GM23338 (cell line): ENCODE data around the gene DCAF4. TPM values are rescaled to one million over a fixed set of nuclear protein-coding genes. Genes with fewer than 3 reads are reported as not detected.

Source experiments
- CREB1 ChIP-seq: fragments of 250-450 bp; sonication (Bioruptor Pico); IDR thresholded peaks from 2 replicates; pipeline ENCODE4 v1.5.0; 2020; ENCODE audit warnings: low read depth, mild to moderate bottlenecking, moderate library complexity
- CTCF ChIP-seq, 2 experiments: fragments of 200-600 bp in 1 of 2; sonication (generic) in 1 of 2; conservative IDR thresholded peaks; 2 replicates each; pipeline versions ENCODE4 v1.5.1 to v1.6.1; 2016 to 2017; ENCODE audit warnings: antibody characterized with exemption in 2 of 2, low read depth in 2 of 2, mild to moderate bottlenecking in 2 of 2, moderate library complexity in 1 of 2
- JUNB ChIP-seq: IDR thresholded peaks from one replicate; pipeline ENCODE4 v1.6.1; 2016; ENCODE audit warnings: antibody characterized with exemption; ENCODE audit not compliant: unreplicated experiment
- NANOG ChIP-seq: IDR thresholded peaks from 2 replicates; pipeline ENCODE4 v1.6.1; 2016; ENCODE audit warnings: antibody characterized with exemption, borderline replicate concordance
- POLR2AphosphoS5 ChIP-seq: IDR thresholded peaks from 2 replicates; pipeline ENCODE4 v1.6.1; 2016; ENCODE audit warnings: antibody characterized with exemption, low read depth
- polyA plus RNA-seq: library from polyadenylated mRNA; unstranded; fragments of >200 nt; fragmentation: Nextera tagmentation; extraction: Ambion mirVana; gene quantifications from 2 replicates; pipeline ENCODE4 v1.2.1, GENCODE V29; 2016
- total RNA-seq: library from RNA; depleted of rRNA; stranded (reverse); fragments of >200 nt; shearing (Covaris generic); gene quantifications from 2 replicates; pipeline ENCODE4 v1.2.3, GENCODE V29; 2014; rRNA removed
- TF ChIP-seq, protein P1 (sequence below): IDR thresholded peaks from 2 replicates; pipeline ENCODE4 v1.6.1; 2016; ENCODE audit warnings: antibody characterized with exemption

The DCAF4 gene
- total and polyA plus RNA-seq, 2 experiments from 2014 or later = 17.5 to 39.3 TPM

GRCh38 chr14:73008501-73008900 is 82.2 kb downstream of the DCAF4 start (continued):
- TF ChIP-seq NANOG (no peak), POLR2AphosphoS5 (no peak), CTCF (conservative IDR thresholded peaks at IDR 0.05; ENCODE audit: low read depth in 2 of 2) (no peak), CREB1 (CRISPR knock-in tag) (no peak), JUNB (no peak)
- TF ChIP-seq, protein P1, sequence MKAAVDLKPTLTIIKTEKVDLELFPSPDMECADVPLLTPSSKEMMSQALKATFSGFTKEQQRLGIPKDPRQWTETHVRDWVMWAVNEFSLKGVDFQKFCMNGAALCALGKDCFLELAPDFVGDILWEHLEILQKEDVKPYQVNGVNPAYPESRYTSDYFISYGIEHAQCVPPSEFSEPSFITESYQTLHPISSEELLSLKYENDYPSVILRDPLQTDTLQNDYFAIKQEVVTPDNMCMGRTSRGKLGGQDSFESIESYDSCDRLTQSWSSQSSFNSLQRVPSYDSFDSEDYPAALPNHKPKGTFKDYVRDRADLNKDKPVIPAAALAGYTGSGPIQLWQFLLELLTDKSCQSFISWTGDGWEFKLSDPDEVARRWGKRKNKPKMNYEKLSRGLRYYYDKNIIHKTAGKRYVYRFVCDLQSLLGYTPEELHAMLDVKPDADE = no peak

Other genes starting within 250 kb of the DCAF4 start
- 1.0 TPM in 1 of 2 replicates, not detected in the other for gene DPF3, start 32.4 kb upstream of the DCAF4 start, total RNA-seq
- 0.18 and 0.37 TPM in 2 replicates for gene DPF3, start 32.4 kb upstream of the DCAF4 start, polyA plus RNA-seq
- gene ZFYVE1, start 100.6 kb downstream of the DCAF4 start, total RNA-seq = 10.2 and 12.5 TPM in 2 replicates
- 3.2 and 3.7 TPM in 2 replicates for gene ZFYVE1, start 100.6 kb downstream of the DCAF4 start, polyA plus RNA-seq
- gene RBM25, start 132.1 kb downstream of the DCAF4 start, total RNA-seq = 107 and 120 TPM in 2 replicates
- 180 and 204 TPM in 2 replicates for gene RBM25, start 132.1 kb downstream of the DCAF4 start, polyA plus RNA-seq
- gene PSEN1, start 210.0 kb downstream of the DCAF4 start, total RNA-seq = 35.7 and 38.7 TPM in 2 replicates
- 12.6 and 14.6 TPM in 2 replicates for gene PSEN1, start 210.0 kb downstream of the DCAF4 start, polyA plus RNA-seq